Ovary (tissue), 3 donors: ENCODE measurements around the gene ASCL5.

Source experiments
- CTCF ChIP-seq, 3 donors: fragments of 450-650 bp in 2 of 3; fragments of 200-600 bp in 1 of 3; IDR thresholded peaks; one replicate each; pipeline versions ENCODE4 v1.5.1 to v1.8.0; 2016 to 2022; ENCODE audit warnings: antibody characterized with exemption in 3 of 3, mild to moderate bottlenecking in 1 of 3
- POLR2A ChIP-seq: fragments of 450-650 bp; IDR thresholded peaks from one replicate; pipeline ENCODE4 v1.6.1; 2017; ENCODE audit warnings: antibody characterized with exemption, mild to moderate bottlenecking, moderate library complexity
- donor health status: DM: no; HTN: no; CAD: no.

GRCh38 chr1:201069636-201070035 is 57.3 kb downstream of the ASCL5 start:
- TF ChIP-seq POLR2A (no peak), CTCF (IDR thresholded peaks at IDR 0.05) (no peak)
